Activated T-helper 17 cell treated with anti-CD3 and anti-CD28 coated beads, Interleukin-2, amount 50 U/mL, for 72 hours (primary cell): ENCODE data around the gene PDK1. TPM values are rescaled to one million over a fixed set of nuclear protein-coding genes. Genes with fewer than 3 reads are reported as not detected.

Source experiments
- ATAC-seq: fragments of 150-1000 bp; cut with Tn5 transposase; replicated peaks from 2 replicates; pipeline ENCODE4 v1.10.0; 2021; ENCODE audit warnings: mild to moderate bottlenecking, moderate library complexity
- H3K27ac Mint-ChIP-seq: one replicate; pipeline ENCODE4 v1.8.0; 2022; ENCODE audit warnings: mixed read lengths
- H3K27me3 Mint-ChIP-seq: one replicate; pipeline ENCODE4 v1.8.0; 2022; ENCODE audit warnings: mixed read lengths
- H3K36me3 Mint-ChIP-seq: one replicate; pipeline ENCODE4 v1.8.0; 2022; ENCODE audit warnings: low read depth, mild to moderate bottlenecking, mixed read lengths
- H3K4me1 Mint-ChIP-seq: one replicate; pipeline ENCODE4 v1.8.0; 2022; ENCODE audit warnings: mixed read lengths
- H3K4me3 Mint-ChIP-seq: one replicate; pipeline ENCODE4 v1.8.0; 2022; ENCODE audit warnings: mild to moderate bottlenecking, mixed read lengths
- H3K9me3 Mint-ChIP-seq: one replicate; pipeline ENCODE4 v1.8.0; 2022; ENCODE audit warnings: mixed read lengths
- total RNA-seq, 2 donors: library from RNA; stranded (reverse); gene quantifications; one replicate each; pipeline ENCODE4 v1.2.3, GENCODE V29; 2022

The PDK1 gene
- total RNA-seq, 2 donors from 2014 or later, result 43.9 to 95.8 TPM

DNA sequence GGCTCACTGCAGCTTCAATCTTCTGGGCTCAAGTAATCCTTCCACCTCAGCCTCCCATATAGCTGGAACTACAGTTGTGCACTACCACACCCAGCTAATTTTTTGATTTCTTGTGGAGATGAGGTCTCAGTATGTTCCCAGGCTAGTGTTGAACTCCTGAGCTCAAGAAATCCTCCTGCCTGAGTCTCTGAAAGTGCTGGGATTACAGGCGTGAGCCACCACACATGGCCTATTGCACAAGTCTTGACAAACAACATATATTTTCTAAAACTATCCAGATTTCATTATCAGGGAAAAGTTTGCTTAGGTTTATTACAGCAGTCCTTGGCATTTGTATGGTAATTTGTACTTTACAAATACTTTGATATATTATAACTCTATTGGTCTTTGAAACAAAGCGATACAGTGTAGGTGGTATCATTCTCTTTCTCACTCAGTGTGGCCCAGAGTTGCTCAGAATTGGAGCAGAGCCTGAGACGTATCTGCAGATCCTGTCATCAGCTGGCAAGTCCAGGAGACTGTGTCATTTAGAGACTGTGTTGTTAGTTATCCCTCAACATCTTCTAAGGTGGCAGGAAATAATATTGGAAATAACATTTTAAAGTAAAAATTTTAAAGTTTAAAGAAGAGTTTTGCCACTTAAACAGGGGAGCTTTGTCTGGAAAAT lies 41.4 kb downstream of the PDK1 start:
- Mint-ChIP-seq H3K27me3 (no peaks in the 10 kb centered on the region), H3K36me3 (peaks cover 100% of the 10 kb centered on the region), H3K4me1 (peaks cover 7% of the 10 kb centered on the region), H3K27ac (no peak overlapping the region), H3K9me3 (no peaks in the 10 kb centered on the region), H3K4me3 (no peak overlapping the region)
- ATAC-seq, result peak; percentile 55

- H3K9me3 Mint-ChIP-seq, result peaks cover 7% of the 10 kb centered on the region
- H3K4me1 Mint-ChIP-seq, result peaks cover 15% of the 10 kb centered on the region
- no peak overlapping the region for H3K27ac Mint-ChIP-seq
- H3K27me3 Mint-ChIP-seq, result no peaks in the 10 kb centered on the region
- no peak for ATAC-seq
- H3K36me3 Mint-ChIP-seq, result peaks cover 100% of the 10 kb centered on the region
- H3K4me3 Mint-ChIP-seq, result no peak overlapping the region
These were observed 44.1 kb downstream of the PDK1 start for GRCh38 chr2:172599947-172600346.

DNA sequence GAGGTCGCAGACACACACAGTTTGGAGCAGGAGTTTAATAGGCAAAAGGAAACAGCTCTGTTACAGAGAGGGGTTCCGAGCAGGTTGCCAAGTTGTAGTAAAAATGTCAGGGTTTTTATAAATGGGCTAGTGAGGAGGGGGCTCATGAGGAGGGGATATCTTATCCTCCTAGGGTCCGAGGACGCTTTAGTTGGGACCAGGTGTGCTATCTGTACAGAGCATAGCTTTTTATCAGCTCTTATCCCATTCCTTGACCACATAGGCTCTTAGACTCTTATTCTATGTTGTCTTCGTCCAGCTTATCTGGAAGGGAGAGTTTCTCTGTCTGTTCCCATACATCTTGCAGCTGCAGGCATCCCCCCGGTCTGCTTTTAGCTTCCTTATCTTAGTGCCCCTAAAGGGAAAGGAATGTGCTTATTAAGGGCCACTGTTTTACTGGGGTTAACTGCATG lies 44.7 kb downstream of the PDK1 start:
- Mint-ChIP-seq H3K4me1 (peaks cover 15% of the 10 kb centered on the region), H3K27ac (no peak overlapping the region), H3K27me3 (no peaks in the 10 kb centered on the region), H3K9me3 (peaks cover 7% of the 10 kb centered on the region), H3K36me3 (peaks cover 99% of the 10 kb centered on the region), H3K4me3 (no peak overlapping the region)
- no peak for ATAC-seq

- Mint-ChIP-seq H3K9me3 (peaks cover 7% of the 10 kb centered on the region), H3K4me3 (no peak overlapping the region), H3K4me1 (peaks cover 8% of the 10 kb centered on the region), H3K27me3 (no peaks in the 10 kb centered on the region), H3K36me3 (peaks cover 99% of the 10 kb centered on the region), H3K27ac (no peak overlapping the region)
- no peak for ATAC-seq
These were observed 50.4 kb downstream of the PDK1 start for GRCh38 chr2:172606285-172606684.

- Mint-ChIP-seq H3K27me3 (no peaks in the 10 kb centered on the region), H3K9me3 (peaks cover 7% of the 10 kb centered on the region), H3K27ac (no peak overlapping the region), H3K4me1 (peaks cover 8% of the 10 kb centered on the region), H3K36me3 (peaks cover 98% of the 10 kb centered on the region), H3K4me3 (no peak overlapping the region)
- no peak for ATAC-seq
These were observed 51.6 kb downstream of the PDK1 start for GRCh38 chr2:172607379-172607928.

- no peak for ATAC-seq
- H3K27me3 Mint-ChIP-seq, result no peaks in the 10 kb centered on the region
- no peak overlapping the region for H3K27ac Mint-ChIP-seq
- H3K4me1 Mint-ChIP-seq, result no peaks in the 10 kb centered on the region
- H3K4me3 Mint-ChIP-seq, result no peak overlapping the region
- no peaks in the 10 kb centered on the region for H3K9me3 Mint-ChIP-seq
- peaks cover 92% of the 10 kb centered on the region for H3K36me3 Mint-ChIP-seq
These were observed 53.6 kb downstream of the PDK1 start for GRCh38 chr2:172609488-172609887.

- no peak for ATAC-seq
- Mint-ChIP-seq H3K27me3 (no peaks in the 10 kb centered on the region), H3K4me3 (no peak overlapping the region), H3K4me1 (no peaks in the 10 kb centered on the region), H3K36me3 (peaks cover 76% of the 10 kb centered on the region), H3K27ac (no peak overlapping the region), H3K9me3 (no peaks in the 10 kb centered on the region)
These were observed 56.2 kb downstream of the PDK1 start for GRCh38 chr2:172612051-172612450.

DNA sequence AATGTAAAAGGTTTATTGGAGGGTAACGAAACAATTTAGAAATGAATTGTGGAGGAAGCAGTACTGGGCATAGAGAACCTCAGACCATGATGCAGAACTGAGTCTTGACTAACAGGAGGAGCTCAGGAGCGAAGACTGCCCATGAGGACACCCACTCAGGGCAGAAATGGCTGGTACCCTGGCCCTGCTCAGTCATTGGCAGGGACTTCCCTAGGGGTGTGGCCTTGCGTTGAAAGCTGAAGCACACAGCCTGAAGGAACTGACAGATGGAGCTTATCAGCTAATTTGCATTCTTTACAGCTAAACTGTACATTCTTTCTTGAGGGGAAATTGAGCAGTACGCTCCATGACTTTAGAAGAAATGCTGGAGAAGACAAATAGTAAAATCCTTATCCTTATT lies 57.1 kb downstream of the PDK1 start:
- ATAC-seq, result no peak
- Mint-ChIP-seq H3K4me3 (no peak overlapping the region), H3K9me3 (no peaks in the 10 kb centered on the region), H3K27me3 (no peaks in the 10 kb centered on the region), H3K4me1 (no peaks in the 10 kb centered on the region), H3K36me3 (peaks cover 66% of the 10 kb centered on the region), H3K27ac (no peak overlapping the region)

DNA sequence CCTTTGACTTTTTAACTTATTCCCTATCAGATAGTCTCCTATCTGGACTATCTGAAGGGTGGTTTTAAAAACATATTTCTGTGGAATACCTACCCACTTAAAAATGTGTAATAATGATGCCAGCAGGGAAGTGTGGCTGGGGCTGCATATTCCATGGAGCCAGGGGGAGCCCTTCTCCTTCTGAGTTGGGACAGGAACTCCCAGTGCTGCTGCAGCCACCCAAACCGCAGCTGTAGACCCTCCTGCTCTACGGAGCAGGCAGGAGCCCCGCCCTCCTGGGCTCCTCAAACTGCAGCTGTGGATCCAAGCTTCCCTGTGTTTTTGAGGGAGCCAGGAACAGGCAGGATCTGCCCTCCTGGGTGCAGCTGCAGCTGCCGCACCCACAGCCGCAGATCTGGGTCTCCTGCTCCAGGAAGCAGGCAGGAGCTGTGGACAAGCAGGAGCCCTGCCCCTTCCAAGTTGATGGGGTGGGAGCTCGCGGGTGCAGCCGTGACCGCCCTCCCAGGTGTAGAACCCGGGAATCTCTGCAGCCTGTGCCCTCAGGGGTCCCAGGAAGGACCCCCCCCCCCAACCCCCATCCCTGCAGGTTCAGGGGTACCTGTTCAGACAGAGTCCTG lies 57.8 kb downstream of the PDK1 start:
- no peaks in the 10 kb centered on the region for H3K4me1 Mint-ChIP-seq
- H3K4me3 Mint-ChIP-seq, result no peak overlapping the region
- ATAC-seq, result no peak
- no peaks in the 10 kb centered on the region for H3K27me3 Mint-ChIP-seq
- H3K9me3 Mint-ChIP-seq, result no peaks in the 10 kb centered on the region
- peaks cover 59% of the 10 kb centered on the region for H3K36me3 Mint-ChIP-seq
- no peak overlapping the region for H3K27ac Mint-ChIP-seq

DNA sequence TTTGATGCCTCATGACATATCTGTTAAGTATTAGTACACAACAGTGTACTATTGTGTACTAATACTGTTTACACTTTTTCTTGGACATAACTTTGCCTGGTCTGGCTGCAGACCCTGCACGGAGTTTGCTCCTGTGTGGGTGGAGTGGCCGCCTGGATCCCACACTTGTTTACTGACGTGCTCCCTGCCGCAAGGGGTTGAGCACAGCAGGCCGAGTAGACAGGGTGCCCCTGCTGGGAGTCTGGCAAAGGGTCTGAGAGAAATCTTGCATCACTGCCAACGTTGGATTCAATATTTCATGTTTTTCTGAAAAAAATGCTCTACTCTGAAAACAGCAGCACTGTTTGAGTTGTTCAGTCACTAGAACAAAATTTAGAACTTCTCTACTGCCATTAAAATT lies 59.0 kb downstream of the PDK1 start:
- Mint-ChIP-seq H3K4me3 (no peak overlapping the region), H3K9me3 (no peaks in the 10 kb centered on the region), H3K36me3 (peaks cover 47% of the 10 kb centered on the region), H3K27me3 (no peaks in the 10 kb centered on the region), H3K27ac (no peak overlapping the region), H3K4me1 (no peaks in the 10 kb centered on the region)
- ATAC-seq, result no peak

- ATAC-seq, result peak; percentile 52
- no peaks in the 10 kb centered on the region for H3K4me1 Mint-ChIP-seq
- no peaks in the 10 kb centered on the region for H3K9me3 Mint-ChIP-seq
- H3K27me3 Mint-ChIP-seq, result no peaks in the 10 kb centered on the region
- H3K4me3 Mint-ChIP-seq, result no peak overlapping the region
- peaks cover 38% of the 10 kb centered on the region for H3K36me3 Mint-ChIP-seq
- H3K27ac Mint-ChIP-seq, result no peak overlapping the region
These were observed 59.9 kb downstream of the PDK1 start for GRCh38 chr2:172615727-172616261.

DNA sequence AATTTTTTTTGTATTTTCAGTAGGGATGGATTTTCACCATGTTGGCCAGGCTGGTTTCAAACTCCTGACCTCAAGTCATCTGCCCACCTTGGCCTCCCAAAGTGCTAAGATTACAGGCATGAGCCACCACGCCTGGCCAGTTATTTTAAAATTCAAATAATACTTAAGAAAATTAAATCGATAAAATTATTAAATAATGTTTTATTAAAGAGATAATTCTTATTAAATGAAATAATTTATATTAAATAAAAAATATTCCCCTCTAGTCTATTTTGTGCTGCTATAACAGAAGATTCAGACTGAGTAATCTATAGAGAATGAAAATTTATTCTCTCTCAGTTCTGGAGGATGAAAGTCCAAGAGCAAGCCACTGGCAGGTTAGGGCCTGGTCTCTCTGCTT lies 61.2 kb downstream of the PDK1 start:
- H3K9me3 Mint-ChIP-seq, result no peaks in the 10 kb centered on the region
- no peaks in the 10 kb centered on the region for H3K27me3 Mint-ChIP-seq
- H3K27ac Mint-ChIP-seq, result no peak overlapping the region
- H3K4me1 Mint-ChIP-seq, result no peaks in the 10 kb centered on the region
- no peak for ATAC-seq
- no peak overlapping the region for H3K4me3 Mint-ChIP-seq
- peaks cover 25% of the 10 kb centered on the region for H3K36me3 Mint-ChIP-seq

DNA sequence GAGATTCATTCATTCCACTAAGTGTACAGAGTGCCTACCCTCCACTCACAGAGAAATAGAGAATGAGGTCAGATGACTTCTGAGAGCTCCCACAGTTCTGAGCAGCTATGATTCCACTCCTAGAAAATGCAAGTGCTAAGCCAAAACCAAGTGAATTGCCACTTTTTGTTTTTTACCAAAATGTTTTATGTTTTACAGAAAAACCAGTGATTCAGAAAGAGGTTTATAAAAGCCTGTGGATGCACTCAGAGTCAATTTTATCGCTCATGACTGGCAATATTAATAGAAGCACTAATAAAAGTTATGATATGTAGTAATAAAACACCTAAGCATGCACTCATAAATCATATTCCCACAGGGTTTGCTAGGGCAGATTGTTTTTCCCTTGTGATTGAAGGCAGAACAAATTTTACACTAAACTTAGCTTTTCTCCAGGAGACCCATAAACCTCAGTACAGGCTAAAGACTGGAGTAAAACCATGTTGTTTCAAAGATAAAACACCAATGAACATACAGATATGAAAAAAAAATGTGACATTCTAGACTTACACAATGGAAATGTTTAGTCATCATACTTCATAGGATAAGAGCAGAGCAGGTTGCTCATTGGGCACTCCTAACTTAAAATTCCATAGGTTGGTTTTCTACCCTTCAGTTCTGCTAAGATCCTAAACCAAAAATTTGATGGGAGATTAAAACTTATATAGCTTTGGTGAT lies 67.5 kb downstream of the PDK1 start:
- Mint-ChIP-seq H3K4me1 (no peaks in the 10 kb centered on the region), H3K36me3 (peaks cover 6% of the 10 kb centered on the region), H3K27me3 (no peaks in the 10 kb centered on the region), H3K9me3 (no peaks in the 10 kb centered on the region), H3K27ac (no peak overlapping the region), H3K4me3 (no peak overlapping the region)
- no peak for ATAC-seq

DNA sequence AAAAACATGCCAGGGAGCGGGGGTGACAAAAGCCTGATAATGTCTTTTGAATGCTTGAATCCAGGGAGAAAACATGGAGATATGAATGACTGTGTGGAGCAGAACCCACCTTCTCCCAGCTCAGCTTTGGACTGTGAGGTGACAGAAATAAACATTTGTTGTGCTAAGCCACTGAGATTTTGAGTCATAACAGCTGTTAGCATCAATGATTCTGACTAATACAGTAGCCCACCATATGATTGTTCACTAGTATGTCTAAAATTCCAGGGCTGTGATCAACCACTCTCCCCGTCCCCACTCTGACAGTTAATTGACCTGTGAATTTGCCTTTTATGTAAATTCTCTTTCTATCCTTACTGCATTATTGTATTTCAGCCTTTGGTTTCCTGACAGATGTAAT lies 69.1 kb downstream of the PDK1 start:
- H3K4me3 Mint-ChIP-seq, result no peak overlapping the region
- ATAC-seq, result no peak
- peaks cover 12% of the 10 kb centered on the region for H3K36me3 Mint-ChIP-seq
- H3K27ac Mint-ChIP-seq, result no peak overlapping the region
- no peaks in the 10 kb centered on the region for H3K4me1 Mint-ChIP-seq
- no peaks in the 10 kb centered on the region for H3K9me3 Mint-ChIP-seq
- no peaks in the 10 kb centered on the region for H3K27me3 Mint-ChIP-seq
